Measurements from ENCODE around the gene IRX3. TPM values are rescaled to one million over a fixed set of nuclear protein-coding genes. Genes with fewer than 3 reads are reported as not detected.

IRX3 gene
- total and polyA plus RNA-seq, 2 of the 8 experiments (the other 6 are each of a cell fraction or from before 2014, with no cell fraction given): 0.50 to 1.6 TPM

GRCh38 chr16:54285414-54286089, 1.0 kb downstream of the IRX3 start (continued):
- TF ChIP-seq CTCF (IDR thresholded peaks at IDR 0.05; ENCODE audit: control extremely low read depth in 1 of 3, insufficient read depth in 1 of 3, low read depth in 1 of 3, low read length in 3 of 3) (peak in 1 of 3 experiments; percentile 15; a peak in 1 of 4 replicates), GTF2F1 (IDR thresholded peaks at IDR 0.05; ENCODE audit: borderline replicate concordance, low read depth, low read length) (no peak)

All from H1 (cell line).